GM10266 (cell line): ENCODE data around the gene ZNF563.
A peak's percentile ranks its signal among the peaks of the same experiment; 100 is the strongest.
"Not testable (repeated sequence)": the region's sequence is repeated elsewhere in the genome, so short reads cannot be mapped to it uniquely, and the experiment has no call there.

Experiments used
- DNase-seq: peaks from one replicate; pipeline ENCODE4 v3.0.0; 2012; ENCODE audit errors: extremely low spot score
- TF ChIP-seq, protein P1 (sequence below): IDR thresholded peaks from 2 replicates; pipeline ENCODE4 v1.5.1; 2012; ENCODE audit warnings: mild to moderate bottlenecking, low read depth; ENCODE audit not compliant: control insufficient read depth, insufficient read depth; ENCODE audit errors: missing control alignments

ZNF563 gene

GRCh38 chr19:12325690-12326089 lies 7.7 kb downstream of the ZNF563 start:
- no peak for DNase-seq
- TF ChIP-seq, protein P1, sequence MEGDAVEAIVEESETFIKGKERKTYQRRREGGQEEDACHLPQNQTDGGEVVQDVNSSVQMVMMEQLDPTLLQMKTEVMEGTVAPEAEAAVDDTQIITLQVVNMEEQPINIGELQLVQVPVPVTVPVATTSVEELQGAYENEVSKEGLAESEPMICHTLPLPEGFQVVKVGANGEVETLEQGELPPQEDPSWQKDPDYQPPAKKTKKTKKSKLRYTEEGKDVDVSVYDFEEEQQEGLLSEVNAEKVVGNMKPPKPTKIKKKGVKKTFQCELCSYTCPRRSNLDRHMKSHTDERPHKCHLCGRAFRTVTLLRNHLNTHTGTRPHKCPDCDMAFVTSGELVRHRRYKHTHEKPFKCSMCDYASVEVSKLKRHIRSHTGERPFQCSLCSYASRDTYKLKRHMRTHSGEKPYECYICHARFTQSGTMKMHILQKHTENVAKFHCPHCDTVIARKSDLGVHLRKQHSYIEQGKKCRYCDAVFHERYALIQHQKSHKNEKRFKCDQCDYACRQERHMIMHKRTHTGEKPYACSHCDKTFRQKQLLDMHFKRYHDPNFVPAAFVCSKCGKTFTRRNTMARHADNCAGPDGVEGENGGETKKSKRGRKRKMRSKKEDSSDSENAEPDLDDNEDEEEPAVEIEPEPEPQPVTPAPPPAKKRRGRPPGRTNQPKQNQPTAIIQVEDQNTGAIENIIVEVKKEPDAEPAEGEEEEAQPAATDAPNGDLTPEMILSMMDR: no peak

GRCh38 chr19:12318782-12319413 lies 14.5 kb downstream of the ZNF563 start:
- DNase-seq: no peak
- TF ChIP-seq, protein P1: no peak

- DNase-seq: no peak
- TF ChIP-seq, protein P1: no peak
Measured at GRCh38 chr19:12314553-12314952, 18.9 kb downstream of the ZNF563 start.

- DNase-seq: not testable (repeated sequence)
Measured at GRCh38 chr19:12308891-12309290, 24.5 kb downstream of the ZNF563 start.

- no peak for DNase-seq
Measured at GRCh38 chr19:12295191-12295590, 38.2 kb downstream of the ZNF563 start.

GRCh38 chr19:12294249-12295158 lies 38.9 kb downstream of the ZNF563 start, which contains the start of gene ZNF44:
ZNF44 (minus strand) TSS chr19:12294883; CDS start chr19:12294694, 189 bp downstream.
- TF ChIP-seq, protein P1: no peak
- DNase-seq: peak; percentile 97

More at GRCh38 chr19:12295191-12295590, 38.2 kb downstream of the ZNF563 start:
- TF ChIP-seq, protein P1: no peak

DNA sequence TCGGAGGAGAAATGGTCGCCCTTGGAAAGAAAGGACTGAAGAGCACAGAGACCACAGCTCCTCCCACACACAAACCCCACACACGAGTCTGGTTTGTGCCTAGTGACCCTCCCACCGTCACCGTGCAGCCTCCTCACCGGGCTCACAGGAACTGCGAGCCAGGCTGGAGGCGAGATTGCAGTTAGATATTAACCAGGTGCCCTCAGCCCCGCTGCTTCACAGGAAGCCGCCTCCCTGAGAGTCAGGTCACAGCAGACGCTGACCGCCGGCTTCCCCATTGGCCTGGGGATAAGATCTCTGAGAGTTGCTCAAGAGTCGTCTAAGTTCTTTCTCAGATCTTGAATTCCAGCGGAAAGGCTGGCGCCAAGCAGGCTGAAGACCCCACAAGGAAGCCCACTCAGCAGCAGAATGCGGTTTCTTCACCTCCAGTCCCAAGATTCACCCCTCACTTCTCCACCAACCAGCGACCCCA lies 39.6 kb downstream of the ZNF563 start:
- DNase-seq: peak; percentile 73
- TF ChIP-seq, protein P1: no peak

DNA sequence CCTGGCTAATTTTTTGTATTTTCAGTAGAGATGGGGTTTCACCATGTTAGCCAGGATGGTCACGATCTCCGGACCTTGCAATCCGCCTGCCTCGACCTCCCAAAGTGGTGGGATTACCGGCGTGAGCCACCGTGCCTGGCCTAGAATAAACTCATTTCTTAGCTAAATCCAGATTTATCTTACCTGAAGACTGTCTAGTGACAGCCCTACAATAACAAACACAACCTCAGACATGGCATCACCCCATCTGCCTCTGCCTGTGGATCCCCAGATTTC lies 43.7 kb downstream of the ZNF563 start:
- no peak for DNase-seq
- TF ChIP-seq, protein P1: no peak
